Glutamatergic neuron (in vitro differentiated cells): ENCODE measurements around the gene NTRK1. TPM values are rescaled to one million over a fixed set of nuclear protein-coding genes. Genes with fewer than 3 reads are reported as not detected.

Experiments used
- DNase-seq: peaks from one replicate; pipeline ENCODE4 v3.0.0; 2022
- H3K27ac Mint-ChIP-seq: one replicate; pipeline ENCODE4 v1.8.0; 2020; ENCODE audit warnings: mild to moderate bottlenecking, mixed read lengths, inconsistent platforms; ENCODE audit not compliant: unreplicated experiment
- H3K27me3 Mint-ChIP-seq: one replicate; pipeline ENCODE4 v1.8.0; 2020; ENCODE audit warnings: mild to moderate bottlenecking, moderate library complexity, mixed read lengths, inconsistent platforms; ENCODE audit not compliant: unreplicated experiment
- H3K36me3 Mint-ChIP-seq: one replicate; pipeline ENCODE4 v1.8.0; 2020; ENCODE audit warnings: mild to moderate bottlenecking, mixed read lengths, inconsistent platforms; ENCODE audit not compliant: unreplicated experiment
- H3K4me1 Mint-ChIP-seq: one replicate; pipeline ENCODE4 v1.8.0; 2020; ENCODE audit warnings: mild to moderate bottlenecking, low read depth, mixed read lengths, inconsistent platforms; ENCODE audit not compliant: unreplicated experiment
- H3K4me3 Mint-ChIP-seq: one replicate; pipeline ENCODE4 v1.8.0; 2020; ENCODE audit warnings: mild to moderate bottlenecking, mixed read lengths, inconsistent platforms; ENCODE audit not compliant: unreplicated experiment
- H3K9me3 Mint-ChIP-seq: one replicate; pipeline ENCODE4 v1.8.0; 2020; ENCODE audit warnings: mild to moderate bottlenecking, moderate library complexity, mixed read lengths, inconsistent platforms; ENCODE audit not compliant: unreplicated experiment
- CTCF ChIP-seq: fragments of 200-600 bp; sonication (generic); IDR thresholded peaks from one replicate; pipeline ENCODE4 v1.5.0; 2021; ENCODE audit not compliant: partially characterized antibody, unreplicated experiment
- total RNA-seq: library from RNA; stranded (reverse); fragmentation: NEBNext Ultra II Directional; extraction: Animal tissue kit (Norgen Biotek cat#: 25700); gene quantifications from one replicate; pipeline ENCODE4 v1.2.1, GENCODE V29; 2021; ENCODE audit not compliant: unreplicated experiment

Gene NTRK1
- total RNA-seq, 1 donor from 2014 or later, result 296 TPM

GRCh38 chr1:156909671-156910070, 49.0 kb downstream of the NTRK1 start:
- no peak for TF ChIP-seq CTCF
- DNase-seq, result no peak
- H3K36me3 Mint-ChIP-seq, result no peaks in the 10 kb centered on the region
- H3K27me3 Mint-ChIP-seq, result peaks cover 6% of the 10 kb centered on the region
- peaks cover 8% of the 10 kb centered on the region for H3K4me1 Mint-ChIP-seq
- no peak overlapping the region for H3K4me3 Mint-ChIP-seq
- H3K27ac Mint-ChIP-seq, result no peak overlapping the region
- H3K9me3 Mint-ChIP-seq, result peaks cover 1% of the 10 kb centered on the region

GRCh38 chr1:156910309-156910782, 49.7 kb downstream of the NTRK1 start:
- Mint-ChIP-seq H3K4me3 (no peak overlapping the region), H3K4me1 (peaks cover 8% of the 10 kb centered on the region), H3K9me3 (peaks cover 1% of the 10 kb centered on the region), H3K27ac (no peak overlapping the region), H3K36me3 (no peaks in the 10 kb centered on the region), H3K27me3 (peaks cover 6% of the 10 kb centered on the region)
- peak; percentile 77 for DNase-seq
- peak; percentile 98 for TF ChIP-seq CTCF

GRCh38 chr1:156911577-156912298, 51.1 kb downstream of the NTRK1 start:
- Mint-ChIP-seq H3K4me3 (no peak overlapping the region), H3K27ac (no peak overlapping the region), H3K27me3 (peaks cover 3% of the 10 kb centered on the region), H3K9me3 (peaks cover 1% of the 10 kb centered on the region), H3K4me1 (peaks cover 10% of the 10 kb centered on the region), H3K36me3 (no peaks in the 10 kb centered on the region)
- DNase-seq, result no peak
- TF ChIP-seq CTCF, result no peak

GRCh38 chr1:156912310-156912709, 51.6 kb downstream of the NTRK1 start:
- DNase-seq, result no peak
- no peak for TF ChIP-seq CTCF
- Mint-ChIP-seq H3K9me3 (no peaks in the 10 kb centered on the region), H3K27ac (no peak overlapping the region), H3K4me3 (no peak overlapping the region), H3K27me3 (peaks cover 3% of the 10 kb centered on the region), H3K36me3 (no peaks in the 10 kb centered on the region), H3K4me1 (peaks cover 10% of the 10 kb centered on the region)
